H1 (cell line): ENCODE measurements around the gene TGM4. TPM values are rescaled to one million over a fixed set of nuclear protein-coding genes. Genes with fewer than 3 reads are reported as not detected.

ENCODE experiments used
- CTCF ChIA-PET: fragments of 300-600 bp; sonication (Branson Sonifier 250); formaldehyde crosslinking; loops from one replicate; lab custom pipeline; 2021; ENCODE audit not compliant: partially characterized antibody; lab: Charles Lee
- POLR2A ChIA-PET: fragments of 300-600 bp; sonication (Branson Sonifier 250); formaldehyde crosslinking; loops from one replicate; lab custom pipeline; 2021; ENCODE audit warnings: inconsistent platforms; ENCODE audit not compliant: partially characterized antibody; lab: Charles Lee
- DNase-seq, 2 experiments: peaks; one replicate each; pipeline versions ENCODE4 v3.0.0 to v3.0.0-alpha.2; 2010 to 2022; ENCODE audit warnings: low spot score in 2 of 2, low read depth in 1 of 2, mixed read lengths in 1 of 2
- FAIRE-seq: peaks from 2 replicates; lab custom pipeline; 2011; peaks lifted over from hg19 to GRCh38; lab: Jason Lieb, UNC
- H2AFZ ChIP-seq: 2 replicates; pipeline ENCODE4 v1.8.1; 2012; ENCODE audit warnings: low read length, inconsistent platforms
- H2AK5ac ChIP-seq: 2 replicates; pipeline ENCODE4 v1.6.1; 2013; ENCODE audit warnings: low read depth, low read length
- H2BK120ac ChIP-seq: replicated peaks from 2 replicates; pipeline ENCODE3; 2013; ENCODE audit warnings: low read depth, low read length, inconsistent platforms
- H2BK12ac ChIP-seq: 2 replicates; pipeline ENCODE4 v1.6.1; 2013; ENCODE audit warnings: low read depth, low read length
- H2BK15ac ChIP-seq: 2 replicates; pipeline ENCODE4 v1.6.1; 2013; ENCODE audit warnings: low read length
- H2BK20ac ChIP-seq: 2 replicates; pipeline ENCODE4 v1.6.1; 2013; ENCODE audit warnings: low read length
- H2BK5ac ChIP-seq: 2 replicates; pipeline ENCODE4 v1.6.1; 2013; ENCODE audit warnings: low read depth, low read length
- H3K14ac ChIP-seq: 2 replicates; pipeline ENCODE4 v1.6.1; 2013; ENCODE audit warnings: inconsistent platforms; ENCODE audit not compliant: insufficient read length
- H3K18ac ChIP-seq: 2 replicates; pipeline ENCODE4 v1.6.1; 2013; ENCODE audit warnings: low read length; ENCODE audit errors: extremely low read depth
- H3K23ac ChIP-seq: 2 replicates; pipeline ENCODE4 v1.6.1; 2013; ENCODE audit warnings: inconsistent platforms; ENCODE audit not compliant: insufficient read length
- H3K23me2 ChIP-seq: 2 replicates; pipeline ENCODE4 v1.6.1; 2013; ENCODE audit warnings: low read depth, low read length
- H3K27ac ChIP-seq: 2 replicates; pipeline ENCODE4 v1.6.1; 2011; ENCODE audit warnings: low read depth, low read length, inconsistent platforms
- H3K27me3 ChIP-seq, 4 experiments: replicated peaks in 1 of 4; 1 replicate in 1 of 4; 2 replicates in 3 of 4; pipeline versions ENCODE4 v1.6.1 to v1.8.1; 2011 to 2013; ENCODE audit warnings: low read length in 3 of 4, mild to moderate bottlenecking in 3 of 4, inconsistent platforms in 2 of 4, mixed read lengths in 2 of 4, moderate library complexity in 1 of 4; ENCODE audit not compliant: control insufficient read depth in 3 of 4, insufficient read depth in 3 of 4; ENCODE audit errors: extremely low read depth in 1 of 4
- H3K36me3 ChIP-seq, 4 experiments: 2 replicates each; pipeline versions ENCODE4 v1.6.1 to v1.8.1; 2011 to 2013; ENCODE audit warnings: mild to moderate bottlenecking in 4 of 4, low read length in 3 of 4, moderate library complexity in 2 of 4, control low read depth in 1 of 4, inconsistent platforms in 1 of 4; ENCODE audit not compliant: insufficient read depth in 4 of 4, control insufficient read depth in 2 of 4
- H3K4ac ChIP-seq: replicated peaks from 2 replicates; pipeline ENCODE3; 2013; ENCODE audit warnings: low read length, low read depth, mixed read lengths, inconsistent platforms; ENCODE audit not compliant: insufficient read length
- H3K4me1 ChIP-seq, 4 experiments: replicated peaks in 1 of 4; 1 replicate in 1 of 4; 2 replicates in 3 of 4; pipeline versions ENCODE4 v1.6.1 to v1.8.1; 2011 to 2013; ENCODE audit warnings: low read length in 3 of 4, inconsistent platforms in 2 of 4, mixed read lengths in 1 of 4; ENCODE audit not compliant: insufficient read depth in 4 of 4, control insufficient read depth in 3 of 4
- H3K4me2 ChIP-seq, 2 experiments: 2 replicates each; pipeline versions ENCODE4 v1.6.1 to v1.8.1; 2011 to 2013; ENCODE audit warnings: low read depth in 2 of 2, low read length in 2 of 2, control low read depth in 1 of 2, inconsistent platforms in 1 of 2, mild to moderate bottlenecking in 1 of 2; ENCODE audit not compliant: insufficient read depth in 1 of 2
- H3K4me3 ChIP-seq, 4 experiments: fragments of 200-600, 300-600 bp in 1 of 4; sonication (generic), shearing (Covaris generic), sonication (Bioruptor Twin) in 1 of 4; 2 replicates each; pipeline versions ENCODE4 v1.5.1 to v1.8.1; 2011 to 2016; ENCODE audit warnings: low read length in 4 of 4, low read depth in 3 of 4, control low read depth in 2 of 4, inconsistent platforms in 2 of 4, mild to moderate bottlenecking in 2 of 4, mixed read lengths in 1 of 4, moderate library complexity in 1 of 4; ENCODE audit not compliant: insufficient read depth in 2 of 4; ENCODE audit errors: extremely low read depth in 1 of 4
- H3K56ac ChIP-seq: replicated peaks from 2 replicates; pipeline ENCODE3; 2013; ENCODE audit warnings: low read depth, mild to moderate bottlenecking, mixed read lengths, low read length, inconsistent platforms; ENCODE audit not compliant: insufficient read length
- H3K79me1 ChIP-seq: 2 replicates; pipeline ENCODE4 v1.6.1; 2013; ENCODE audit warnings: low read depth, low read length, control low read depth
- H3K79me2 ChIP-seq, 2 experiments: 2 replicates each; pipeline versions ENCODE4 v1.6.1 to v1.8.1; 2012 to 2013; ENCODE audit warnings: low read length in 2 of 2, mild to moderate bottlenecking in 2 of 2, inconsistent platforms in 1 of 2; ENCODE audit not compliant: insufficient read depth in 2 of 2, control insufficient read depth in 1 of 2
- H3K9ac ChIP-seq, 4 experiments: replicated peaks in 1 of 4; 1 replicate in 1 of 4; 2 replicates in 3 of 4; pipeline versions ENCODE4 v1.6.1 to v1.8.1; 2011 to 2013; ENCODE audit warnings: low read depth in 3 of 4, low read length in 3 of 4, control low read depth in 2 of 4, mild to moderate bottlenecking in 2 of 4, moderate library complexity in 2 of 4, inconsistent platforms in 1 of 4; ENCODE audit errors: extremely low read depth in 1 of 4
- H3K9me3 ChIP-seq, 2 experiments: 2 replicates each; pipeline versions ENCODE4 v1.6.1 to v1.8.1; 2012 to 2013; ENCODE audit warnings: mild to moderate bottlenecking in 2 of 2, moderate library complexity in 2 of 2, control low read depth in 1 of 2, inconsistent platforms in 1 of 2, low read depth in 1 of 2, low read length in 1 of 2, mixed read lengths in 1 of 2; ENCODE audit not compliant: insufficient read depth in 2 of 2
- H4K20me1 ChIP-seq, 2 experiments: replicated peaks in 1 of 2; 2 replicates each; pipeline versions ENCODE3 to v1.8.1; 2011 to 2013; ENCODE audit warnings: inconsistent platforms in 2 of 2, low read length in 2 of 2, mild to moderate bottlenecking in 1 of 2; ENCODE audit not compliant: insufficient read depth in 2 of 2, control insufficient read depth in 1 of 2
- H4K5ac ChIP-seq: 2 replicates; pipeline ENCODE4 v1.6.1; 2013; ENCODE audit warnings: low read length, low read depth, mixed read lengths, inconsistent platforms; ENCODE audit not compliant: insufficient read length
- H4K8ac ChIP-seq: 2 replicates; pipeline ENCODE4 v1.8.0; 2013; ENCODE audit warnings: mild to moderate bottlenecking, moderate library complexity, low read length, inconsistent platforms; ENCODE audit not compliant: insufficient read depth; ENCODE audit errors: extremely low read depth
- H4K91ac ChIP-seq: replicated peaks from 2 replicates; pipeline ENCODE3; 2013; ENCODE audit warnings: low read length, mixed read lengths, inconsistent platforms; ENCODE audit not compliant: insufficient read length
- CTCF ChIP-seq, 3 experiments: IDR thresholded peaks; 1 replicate in 2 of 3; 2 replicates in 1 of 3; pipeline versions ENCODE4 v1.5.1 to v1.6.1; 2011; ENCODE audit warnings: low read length in 3 of 3, mild to moderate bottlenecking in 3 of 3, inconsistent platforms in 2 of 3, low read depth in 1 of 3, moderate library complexity in 1 of 3; ENCODE audit not compliant: insufficient read depth in 1 of 3; ENCODE audit errors: control extremely low read depth in 1 of 3
- GABPA ChIP-seq: IDR thresholded peaks from 2 replicates; pipeline ENCODE4 v1.6.1; 2011; ENCODE audit warnings: mild to moderate bottlenecking, low read length, moderate library complexity, borderline replicate concordance; ENCODE audit not compliant: insufficient read depth
- PHF8 ChIP-seq: fragments of 200-600 bp; sonication (generic); conservative IDR thresholded peaks from 2 replicates; pipeline ENCODE4 v1.7.1; 2012; ENCODE audit warnings: low read depth, mild to moderate bottlenecking, inconsistent platforms, low read length, moderate library complexity
- WGBS, 2 experiments: shearing (Covaris generic) in 1 of 2; methylation state at CpG; one replicate each; pipeline versions ENCODE4 v1.1.6 to v1.1.7; 2013 to 2015; ENCODE audit warnings: low lambda C conversion rate in 2 of 2, mixed read lengths in 2 of 2, inconsistent platforms in 1 of 2, low coverage in 1 of 2, missing lambda C conversion rate in 1 of 2; ENCODE audit not compliant: insufficient replicate concordance in 2 of 2, insufficient coverage in 1 of 2, insufficient read length in 1 of 2; ENCODE audit errors: extremely low coverage in 1 of 2, missing lambda C conversion rate in 1 of 2; 5-methylcytosine and 5-hydroxymethylcytosine counted together
- polyA plus RNA-seq, 7 experiments: library from polyadenylated mRNA; depleted of rRNA in 3 of 7; stranded (reverse) in 5 of 7; unstranded in 2 of 7; fragments of >200 nt in 5 of 7; fragments of 200-250 nt in 2 of 7; gene quantifications; 1 replicate in 5 of 7; 2 replicates in 1 of 7; 4 replicates in 1 of 7; pipeline versions ENCODE4 v1.2.1 to v1.2.3, GENCODE V29; 2011 to 2013; ENCODE audit warnings: missing spikeins in 2 of 7, mixed read lengths in 2 of 7
- total RNA-seq: library from RNA; stranded (reverse); fragmentation: NEBNext Ultra II Directional; extraction: Animal tissue kit (Norgen Biotek cat#: 25700); gene quantifications from 2 replicates; pipeline ENCODE4 v1.2.1, GENCODE V29; 2021

The TGM4 gene
- total and polyA plus RNA-seq, 2 of the 8 experiments (the other 6 are each of a cell fraction or from before 2014, with no cell fraction given) = 0.02 TPM; not detected in 1

GRCh38 chr3:44923632-44924456, 49.4 kb downstream of the TGM4 start:
- Histone ChIP-seq H3K4me3 (no peak overlapping the region), H3K27me3 (no peaks in the 10 kb centered on the region), H4K5ac (no peak overlapping the region), H3K23me2 (no peaks in the 10 kb centered on the region), H3K9ac (no peak overlapping the region), H2BK20ac (no peak overlapping the region), H2BK5ac (no peak overlapping the region), H3K27ac (no peak overlapping the region), H3K9me3 (no peaks in the 10 kb centered on the region), H2AFZ (no peak overlapping the region), H3K79me1 (no peaks in the 10 kb centered on the region), H4K91ac (no peak overlapping the region), H2BK12ac (no peak overlapping the region), H3K23ac (no peak overlapping the region), H3K56ac (no peak overlapping the region), H2AK5ac (no peak overlapping the region), H3K79me2 (no peaks in the 10 kb centered on the region), H3K36me3 (peaks cover 0 to 9% (median 7%) of the 10 kb centered on the region in 4 experiments; a peak in 4 of 8 replicates), H2BK15ac (no peak overlapping the region), H2BK120ac (no peak overlapping the region), H3K4me2 (no peak overlapping the region), H3K4me1 (no peaks in the 10 kb centered on the region), H3K18ac (no peak overlapping the region), H3K4ac (no peak overlapping the region), H3K14ac (no peak overlapping the region), H4K8ac (no peak overlapping the region), H4K20me1 (peaks cover 1 to 6% of the 10 kb centered on the region in 2 experiments)
- no peak for DNase-seq
- no peak for FAIRE-seq
- CTCF ChIA-PET = interaction anchor here (0.7 to 9.0 kb wide), 5 partner anchors 9 to 53 kb away, joined by 3 to 69 read pairs (median 4); partner anchors contain the start of genes EXOSC7 and ZDHHC3
- TF ChIP-seq CTCF (IDR thresholded peaks at IDR 0.05; ENCODE audit: control extremely low read depth in 1 of 3, insufficient read depth in 1 of 3, low read depth in 1 of 3, low read length in 3 of 3) (no peak), PHF8 (no peak), GABPA (no peak)
- POLR2A ChIA-PET = interaction anchor here (1.1 to 2.2 kb wide), 2 partner anchors 52 to 162 kb away, joined by 3 to 5 read pairs; partner anchors contain the start of genes EXOSC7, KIAA1143, KIF15 and ZDHHC3
- WGBS, 2 experiments = 90% methylated on average over 3 of the region's 3 CpGs; no CpG with 5 or more reads in 1 of the 2 experiments
